GM10847 (cell line): Measurements from ENCODE around the gene TARDBP.

Source experiments
- POLR2A ChIP-seq: IDR thresholded peaks from 2 replicates; pipeline ENCODE4 v1.6.1; 2011; ENCODE audit not compliant: insufficient read length; ENCODE audit errors: extremely low read depth

The TARDBP gene

DNA sequence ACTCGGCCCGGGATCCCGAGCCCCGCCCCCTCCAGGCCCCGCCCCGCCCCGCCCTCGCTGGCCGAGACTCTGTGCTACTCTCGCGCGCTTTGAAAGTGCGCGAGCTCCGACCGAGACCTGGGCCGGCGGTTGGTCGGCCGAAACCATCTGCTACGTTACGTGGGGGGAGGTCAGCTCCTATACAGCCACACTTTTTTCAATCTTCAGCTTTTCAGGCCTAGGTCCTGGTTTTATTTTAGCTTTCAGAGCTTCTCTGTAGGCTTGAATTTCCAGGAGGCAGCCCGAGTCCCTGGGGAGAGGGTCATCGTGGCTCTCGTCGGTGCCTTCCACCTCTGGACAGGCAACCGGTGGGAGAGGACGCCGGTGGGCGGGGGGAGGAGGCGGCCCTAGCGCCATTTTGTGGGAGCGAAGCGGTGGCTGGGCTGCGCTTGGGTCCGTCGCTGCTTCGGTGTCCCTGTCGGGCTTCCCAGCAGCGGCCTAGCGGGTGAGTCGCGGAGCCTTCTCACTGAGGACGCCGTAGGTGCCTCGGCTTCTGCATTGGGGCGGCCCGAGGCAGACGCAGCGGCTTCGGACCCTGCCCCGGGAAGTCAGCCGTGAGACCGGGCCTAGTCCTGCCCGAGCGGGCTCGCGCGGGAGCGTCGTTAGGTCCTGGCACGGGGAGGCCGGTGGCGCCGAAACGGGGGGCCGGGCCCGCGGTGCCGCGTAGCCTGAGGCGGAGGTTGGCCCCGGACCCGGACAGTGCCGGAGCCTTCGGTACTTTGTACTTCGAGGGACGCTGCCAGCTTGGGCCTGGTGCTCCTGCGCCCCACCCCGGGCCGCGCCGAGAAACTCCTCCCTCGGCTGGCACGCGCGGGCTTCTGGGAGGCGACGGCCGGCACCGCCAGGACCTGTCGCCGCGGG lies at the start of gene TARDBP:
TSS of gene TARDBP (plus strand) at position 395 of the 900 bp plus-strand sequence. CDS start 1,074 bp downstream, outside the sequence.
- TF ChIP-seq POLR2A: peak; percentile 73

DNA sequence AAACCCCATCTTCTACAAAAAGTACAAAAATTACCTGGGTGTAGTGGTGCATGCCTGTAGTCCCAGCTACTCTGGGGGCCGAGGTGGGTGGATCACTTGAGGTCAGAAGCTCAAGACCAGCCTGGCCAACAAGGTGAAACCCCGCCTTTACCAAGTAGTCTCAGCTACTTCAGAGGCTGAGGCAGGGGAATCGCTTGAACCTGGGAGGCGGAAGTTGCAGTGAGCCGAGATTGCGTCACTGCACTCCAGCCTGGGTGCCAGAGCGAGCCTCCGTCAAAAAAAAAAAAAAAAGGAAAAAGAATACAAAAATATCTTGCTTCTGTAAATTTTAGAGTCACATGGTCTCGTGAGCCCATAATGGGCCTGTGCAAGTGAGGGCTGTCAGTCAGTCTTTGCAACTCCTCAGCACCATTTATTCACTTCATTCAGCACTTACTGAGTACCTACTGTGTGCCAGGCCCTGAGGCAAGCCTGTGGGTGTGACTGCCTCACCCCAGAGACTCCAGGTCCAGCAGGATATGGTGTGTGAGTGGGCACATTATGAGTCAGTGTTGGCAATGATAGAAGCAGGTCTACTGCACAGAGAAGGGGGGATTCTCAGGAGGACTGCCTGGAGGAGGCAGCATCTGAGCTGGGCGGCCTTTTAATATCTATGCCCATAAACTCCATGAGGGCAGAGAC lies 46.8 kb upstream of the TARDBP start:
- TF ChIP-seq POLR2A: no peak

DNA sequence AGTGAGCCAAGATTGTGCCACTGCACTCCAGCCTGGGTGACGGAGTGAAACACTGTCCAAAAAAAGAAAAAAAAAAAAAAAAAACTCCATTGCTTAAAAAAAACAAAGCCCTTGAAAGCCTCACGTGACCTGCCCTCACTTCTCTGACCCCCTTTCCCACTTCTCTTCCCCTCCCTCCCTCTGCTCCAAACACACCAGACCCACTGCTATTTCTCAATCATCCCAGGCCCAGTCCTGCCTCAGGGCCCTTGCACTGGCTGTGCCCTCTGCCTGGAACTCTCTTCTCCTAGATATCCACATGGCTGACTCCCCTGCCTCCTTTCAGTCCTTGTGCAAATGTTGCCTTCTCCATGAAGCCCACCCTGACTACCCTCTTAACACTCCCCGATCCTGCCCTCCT lies 45.4 kb upstream of the TARDBP start:
- no peak for TF ChIP-seq POLR2A

DNA sequence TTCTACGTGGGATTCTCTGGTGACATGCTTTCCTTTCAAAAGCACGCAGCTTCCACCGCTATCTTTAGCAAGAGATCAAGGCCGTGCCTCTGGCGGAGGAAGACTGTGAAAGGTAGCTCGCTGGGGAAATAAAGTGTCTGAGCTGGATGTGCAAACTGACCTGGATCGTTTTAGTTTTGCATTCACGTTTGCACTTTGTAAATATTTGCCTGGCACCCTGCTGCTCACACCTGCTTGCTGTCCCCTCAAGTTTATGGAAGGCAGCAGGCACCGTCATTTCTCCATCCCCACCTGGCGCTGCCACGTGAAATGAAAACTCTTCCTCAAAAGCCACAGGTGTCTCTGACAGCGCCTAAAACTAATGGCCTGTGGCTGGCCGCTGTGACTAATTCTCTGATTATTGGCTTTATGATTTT lies 44.0 kb upstream of the TARDBP start:
- TF ChIP-seq POLR2A: no peak

DNA sequence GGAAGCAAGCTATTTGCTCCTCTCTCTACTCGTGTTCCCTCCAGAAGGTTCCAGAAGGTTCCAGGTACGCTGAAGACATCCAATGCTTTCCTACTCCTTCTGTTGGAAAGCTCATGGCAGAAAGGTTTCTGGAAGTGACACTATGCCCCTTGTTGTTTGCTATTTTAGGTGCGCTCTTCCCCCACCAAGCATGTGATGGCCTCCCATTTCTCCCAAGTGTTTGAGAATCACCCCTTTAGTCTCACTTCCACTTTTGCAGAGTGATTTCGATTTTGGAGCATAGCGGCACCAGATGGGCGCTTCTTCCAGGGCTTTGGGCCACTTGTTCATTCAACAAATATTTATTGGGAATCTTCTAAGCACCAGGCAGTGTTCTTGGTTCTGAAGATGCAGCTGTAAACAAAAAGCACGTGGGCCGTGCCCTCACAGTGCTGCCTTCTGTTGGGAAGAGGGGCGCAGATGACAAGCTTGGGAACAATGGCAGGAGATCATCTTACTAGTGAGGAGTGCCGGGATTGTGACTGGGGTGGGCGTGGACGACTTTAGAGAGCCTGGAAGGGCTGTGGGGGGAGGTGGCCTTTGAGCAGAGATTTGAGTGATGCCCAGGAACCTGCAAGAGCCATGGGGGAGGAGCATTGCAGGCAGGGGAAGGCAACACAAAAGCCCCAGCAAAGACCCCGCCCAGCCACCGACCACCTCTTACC lies 43.0 kb upstream of the TARDBP start:
- TF ChIP-seq POLR2A: no peak

DNA sequence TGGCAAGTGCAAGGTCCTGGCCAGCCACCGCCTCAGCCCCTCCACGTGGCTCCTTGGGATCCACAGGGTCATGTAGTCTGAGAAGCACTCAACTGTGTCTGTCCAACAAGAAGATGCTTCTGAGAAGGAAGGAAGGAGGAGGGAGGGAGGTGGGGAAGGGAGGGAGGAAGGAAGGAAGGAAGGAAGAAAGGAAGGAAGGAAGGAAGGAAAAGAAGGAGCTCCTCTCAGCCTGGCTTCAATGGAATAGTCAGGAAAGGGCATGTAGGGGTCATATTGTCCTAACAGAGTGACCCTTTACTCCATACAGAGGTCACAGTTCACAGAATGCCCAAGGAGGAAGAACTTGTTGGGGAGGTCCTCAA lies 42.5 kb upstream of the TARDBP start:
- TF ChIP-seq POLR2A: no peak

DNA sequence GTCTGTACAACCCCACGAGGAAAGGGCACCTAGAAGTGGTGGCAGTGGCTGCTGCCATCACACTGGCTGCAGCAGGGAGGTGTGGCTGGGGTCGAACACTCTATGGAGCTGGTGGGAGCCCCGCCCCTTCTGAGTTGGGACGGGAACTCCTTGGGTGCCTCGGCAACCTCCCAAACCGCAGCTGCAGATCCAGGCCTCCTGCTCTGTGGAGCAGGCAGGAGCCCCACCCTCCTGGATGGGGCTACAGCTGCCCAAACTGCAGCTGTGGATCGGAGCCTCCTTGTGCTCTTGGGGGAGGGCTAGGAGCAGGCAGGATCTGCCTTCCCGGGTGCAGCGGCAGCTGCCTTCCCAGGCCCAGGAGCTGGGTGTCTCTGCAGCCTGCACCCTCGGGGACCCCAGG lies 38.9 kb upstream of the TARDBP start:
- no peak for TF ChIP-seq POLR2A

DNA sequence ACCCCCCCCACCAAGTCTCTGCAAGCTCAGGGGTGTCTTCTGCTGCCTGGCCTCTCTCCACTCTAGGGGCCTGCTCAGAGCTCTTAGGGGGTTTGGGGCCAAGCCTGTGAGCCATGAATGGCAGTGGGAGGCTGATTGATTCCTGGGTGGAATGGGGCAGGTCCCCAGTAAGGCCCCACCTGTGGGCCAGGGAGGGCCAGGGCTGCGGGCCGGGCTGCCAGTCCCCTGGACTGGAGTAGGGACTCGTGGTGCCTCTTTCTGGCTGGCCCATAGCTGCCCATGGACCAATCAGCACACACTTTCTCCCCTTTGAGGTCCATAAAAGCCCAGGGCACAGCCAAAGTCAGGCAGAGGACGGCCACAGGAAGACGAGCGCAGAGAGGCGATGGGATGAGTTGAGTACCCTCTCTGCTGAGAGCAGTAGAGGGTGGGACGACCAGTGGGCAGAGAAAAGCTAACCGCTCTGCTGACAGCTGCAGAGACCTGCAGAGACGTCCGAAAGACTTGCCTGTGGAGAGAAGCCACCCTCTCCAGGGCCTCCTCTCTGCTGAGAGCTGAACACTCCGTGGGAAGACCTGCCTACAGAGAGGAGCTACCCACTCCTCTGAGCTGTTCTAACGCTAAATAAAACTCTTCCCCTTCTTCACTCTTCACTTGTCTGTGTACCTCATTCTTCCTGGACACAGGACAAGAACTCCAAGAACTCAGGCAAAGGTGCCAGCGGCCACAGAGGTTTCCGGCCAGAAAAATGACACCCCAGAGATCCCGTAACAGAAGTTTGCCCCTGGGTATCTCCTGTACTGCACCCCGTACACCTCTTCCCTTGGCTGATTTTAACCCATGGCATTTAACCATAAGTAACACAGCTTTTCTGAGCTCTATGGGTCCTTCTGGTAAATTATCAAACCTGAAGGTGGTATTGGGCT lies 38.2 kb upstream of the TARDBP start:
- no peak for TF ChIP-seq POLR2A

DNA sequence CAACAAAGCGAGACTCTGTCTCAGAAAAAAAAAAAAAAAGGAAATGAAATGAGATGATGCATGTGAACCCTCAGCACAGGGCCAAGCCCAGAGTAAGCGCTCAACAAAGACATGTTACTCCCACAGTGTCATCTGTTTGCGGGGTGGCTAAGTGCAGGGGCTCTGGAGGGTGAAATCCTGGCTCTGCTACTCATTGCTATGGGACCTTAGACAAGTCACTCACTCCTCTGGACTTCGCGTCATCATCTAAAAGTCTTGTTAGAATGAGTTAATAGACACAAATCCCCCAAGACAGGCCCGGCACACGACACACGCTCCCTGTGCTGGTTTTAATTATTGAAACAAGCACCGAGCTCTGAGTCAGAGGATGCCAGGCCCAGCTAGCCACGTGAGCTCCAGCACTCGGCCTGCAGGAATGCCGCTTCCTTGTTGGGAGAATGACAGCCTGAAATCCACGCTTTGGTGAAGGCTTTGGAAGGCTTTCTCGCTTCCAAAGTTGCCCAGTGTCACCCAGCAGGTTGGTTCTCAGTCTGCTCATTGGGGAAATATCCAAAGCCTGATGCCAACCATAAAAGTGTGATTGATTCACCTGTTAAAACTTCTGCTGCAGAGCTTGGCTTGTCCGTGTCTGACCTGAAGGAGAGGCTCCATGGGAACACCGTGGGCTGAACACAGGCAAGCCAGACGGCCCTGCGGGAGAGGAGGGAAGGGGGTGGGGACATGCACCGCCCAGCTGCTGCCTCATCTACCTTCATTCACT lies 36.7 kb upstream of the TARDBP start:
- no peak for TF ChIP-seq POLR2A

DNA sequence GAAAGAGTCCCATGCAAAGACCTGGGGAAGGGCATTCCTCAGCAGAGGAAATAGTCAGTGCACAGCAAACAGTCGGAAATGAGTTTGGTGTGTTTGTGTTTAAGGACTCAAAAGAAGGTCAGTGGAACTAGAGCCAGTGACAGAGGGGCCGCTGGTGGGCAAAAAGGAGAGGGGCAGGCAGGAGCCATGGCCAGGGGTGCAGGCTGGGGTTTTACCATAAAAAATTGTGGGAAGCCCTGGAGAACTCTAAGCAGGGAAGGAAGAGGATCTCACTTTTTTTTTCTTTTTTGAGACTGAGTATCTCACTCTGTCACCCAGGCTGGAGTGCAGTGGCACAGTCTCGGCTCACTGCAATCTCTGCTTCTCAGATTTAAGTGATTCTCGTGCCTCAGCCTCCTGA lies 33.7 kb upstream of the TARDBP start:
- no peak for TF ChIP-seq POLR2A

DNA sequence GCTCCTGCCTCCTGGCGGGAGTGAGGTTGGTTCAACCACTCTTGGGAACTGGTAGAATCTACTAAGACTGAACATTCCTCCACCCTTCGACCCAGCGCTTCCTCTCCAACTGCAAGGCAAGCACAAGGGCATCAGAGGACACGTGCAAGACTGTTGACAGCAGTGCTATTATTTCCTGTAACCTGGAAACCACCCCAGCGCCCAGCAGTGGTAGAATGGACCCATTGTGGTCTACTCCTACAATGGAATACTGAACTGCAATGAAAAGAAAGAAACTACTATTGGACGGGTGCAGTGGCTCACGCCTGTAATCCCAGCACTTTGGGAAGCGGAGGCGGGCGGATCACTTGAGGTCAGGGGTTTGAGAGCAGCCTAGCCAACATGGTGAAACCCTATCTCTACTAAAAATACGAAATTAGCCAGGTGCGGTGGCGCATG lies 33.0 kb upstream of the TARDBP start:
- TF ChIP-seq POLR2A: no peak

DNA sequence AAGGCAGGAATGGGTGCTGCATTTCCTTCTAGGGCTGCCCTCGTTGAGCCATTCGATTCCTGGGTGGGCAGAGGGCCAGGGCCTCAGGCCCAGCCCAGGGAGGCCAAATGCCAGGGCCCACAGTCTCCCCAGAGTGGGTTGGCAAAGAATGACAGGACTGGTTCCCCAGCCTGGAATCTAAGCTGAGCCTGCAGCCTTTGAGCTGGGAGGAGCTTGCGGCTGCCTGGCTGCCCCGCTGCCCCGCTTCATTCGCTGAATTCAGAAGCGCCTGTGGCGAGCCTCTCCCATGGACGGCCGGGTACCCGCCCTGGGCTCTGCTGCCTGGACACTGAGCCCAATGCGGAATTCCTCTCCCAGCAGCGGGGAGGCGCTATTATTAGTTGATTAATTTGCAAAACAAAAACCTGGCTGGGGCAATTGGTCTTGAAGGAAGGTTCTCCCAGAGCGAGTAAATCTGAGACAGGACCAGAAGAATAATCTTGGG lies 32.3 kb upstream of the TARDBP start:
- TF ChIP-seq POLR2A: no peak

DNA sequence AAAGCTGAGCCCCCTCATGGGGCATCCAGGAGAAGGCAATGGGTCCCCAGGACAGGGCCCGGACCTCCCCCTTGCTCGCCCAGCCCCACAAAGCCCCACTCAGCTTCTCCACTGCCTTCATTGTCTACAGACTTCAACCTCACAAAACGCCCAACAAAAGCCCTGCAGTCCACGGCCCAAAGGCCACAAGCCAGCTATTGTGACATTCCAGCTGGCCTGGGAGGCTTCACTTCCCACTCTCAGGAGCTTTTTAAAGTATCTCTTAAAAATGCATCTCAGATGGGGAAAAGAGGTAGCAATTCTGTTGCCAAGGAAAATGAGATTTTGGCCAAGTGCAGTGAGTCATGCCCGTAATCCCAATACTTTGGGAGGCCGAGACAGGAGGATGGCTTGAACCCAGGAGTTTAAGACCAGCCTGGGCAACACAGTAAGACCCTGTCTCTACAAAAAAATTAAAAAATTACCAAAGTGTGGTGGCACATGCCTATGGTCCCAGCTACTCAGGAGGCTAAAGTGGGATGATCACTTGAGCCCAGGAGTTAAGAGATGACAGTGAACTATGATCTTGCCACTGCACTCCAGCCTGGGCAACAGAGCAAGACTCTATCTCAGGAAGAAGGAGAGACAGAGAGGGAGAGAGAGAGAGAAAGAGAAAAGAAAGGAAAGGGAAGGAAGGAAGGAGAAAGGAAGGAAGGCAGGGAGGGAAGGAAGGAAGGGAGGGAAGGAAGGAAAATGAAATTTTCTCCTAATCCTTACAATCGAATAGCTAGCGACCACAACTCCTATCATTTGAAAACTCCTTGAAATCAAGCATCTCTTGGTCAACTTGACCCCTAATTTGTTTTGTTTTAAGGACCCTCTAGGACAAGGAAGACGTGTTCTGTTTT lies 31.4 kb upstream of the TARDBP start:
- TF ChIP-seq POLR2A: no peak

DNA sequence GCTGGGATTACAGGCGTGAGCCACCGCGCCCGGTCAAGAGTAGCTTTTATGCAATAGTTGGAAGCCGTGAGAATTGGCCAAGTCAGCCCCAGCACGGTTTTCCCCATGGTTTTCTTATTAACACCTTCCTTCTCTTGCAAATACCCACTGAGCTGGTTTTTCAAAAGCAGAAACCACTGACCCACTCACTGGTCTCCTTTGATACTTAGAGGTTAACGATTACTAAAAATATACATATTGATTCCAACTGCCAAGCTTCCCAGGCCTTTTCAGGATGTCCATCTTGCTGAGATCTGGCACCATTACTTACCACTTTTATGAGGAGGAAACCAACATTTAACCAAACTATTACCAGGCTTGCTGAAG lies 25.9 kb upstream of the TARDBP start:
- TF ChIP-seq POLR2A: no peak
